GM19328 (cell line): ENCODE results near the gene TNS3.
"Not testable (repeated sequence)": the region's sequence is repeated elsewhere in the genome, so short reads cannot be mapped to it uniquely, and the experiment has no call there.

Source experiments
- ATAC-seq: cut with Tn5 transposase; IDR thresholded peaks from one replicate; pipeline ENCODE4 v1.9.1; 2021; ENCODE audit warnings: mild to moderate bottlenecking, moderate library complexity; ENCODE audit not compliant: unreplicated experiment

TNS3 gene

DNA sequence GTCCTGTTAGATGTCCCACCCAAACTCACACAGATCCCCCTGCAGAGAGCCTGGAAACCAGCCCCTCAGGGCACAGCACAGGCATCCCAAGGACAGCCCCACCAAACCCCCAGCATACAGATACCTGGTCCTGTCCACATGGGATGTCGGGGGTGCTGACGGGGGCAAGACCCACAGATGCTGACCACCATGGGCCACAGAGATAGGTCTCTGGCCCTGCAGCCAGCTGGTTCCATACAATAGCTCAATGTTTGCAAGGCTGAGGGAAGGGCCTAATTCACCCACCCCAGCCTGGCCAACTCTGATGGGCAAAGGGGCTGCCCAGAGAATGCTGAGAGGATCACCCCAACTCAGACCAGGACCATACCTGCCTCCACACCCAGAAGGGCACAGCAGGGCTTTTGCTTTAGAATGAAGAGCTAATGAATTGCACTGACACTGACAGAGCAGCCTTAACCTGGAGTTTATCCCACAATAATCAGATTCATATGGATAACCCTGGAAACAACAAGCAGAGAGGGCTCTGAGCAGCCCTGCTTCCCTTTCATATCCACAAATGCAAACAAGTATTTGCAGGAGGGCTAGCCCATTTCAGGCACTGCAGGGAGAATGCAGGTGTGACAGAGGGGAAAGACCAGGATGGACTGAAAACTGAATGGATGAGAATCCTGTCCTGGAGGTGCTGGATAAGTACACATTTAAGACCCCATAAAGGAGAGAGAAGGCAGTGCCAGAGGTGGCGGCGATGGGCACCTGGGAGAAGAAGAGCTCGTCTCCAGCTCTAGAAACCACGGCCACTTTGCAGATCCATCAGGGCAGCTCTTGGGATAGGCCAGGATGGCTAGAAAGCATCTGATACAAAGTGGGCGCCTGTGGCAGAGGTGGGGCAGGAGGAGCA lies 126.7 kb downstream of the TNS3 start:
- no peak for ATAC-seq

DNA sequence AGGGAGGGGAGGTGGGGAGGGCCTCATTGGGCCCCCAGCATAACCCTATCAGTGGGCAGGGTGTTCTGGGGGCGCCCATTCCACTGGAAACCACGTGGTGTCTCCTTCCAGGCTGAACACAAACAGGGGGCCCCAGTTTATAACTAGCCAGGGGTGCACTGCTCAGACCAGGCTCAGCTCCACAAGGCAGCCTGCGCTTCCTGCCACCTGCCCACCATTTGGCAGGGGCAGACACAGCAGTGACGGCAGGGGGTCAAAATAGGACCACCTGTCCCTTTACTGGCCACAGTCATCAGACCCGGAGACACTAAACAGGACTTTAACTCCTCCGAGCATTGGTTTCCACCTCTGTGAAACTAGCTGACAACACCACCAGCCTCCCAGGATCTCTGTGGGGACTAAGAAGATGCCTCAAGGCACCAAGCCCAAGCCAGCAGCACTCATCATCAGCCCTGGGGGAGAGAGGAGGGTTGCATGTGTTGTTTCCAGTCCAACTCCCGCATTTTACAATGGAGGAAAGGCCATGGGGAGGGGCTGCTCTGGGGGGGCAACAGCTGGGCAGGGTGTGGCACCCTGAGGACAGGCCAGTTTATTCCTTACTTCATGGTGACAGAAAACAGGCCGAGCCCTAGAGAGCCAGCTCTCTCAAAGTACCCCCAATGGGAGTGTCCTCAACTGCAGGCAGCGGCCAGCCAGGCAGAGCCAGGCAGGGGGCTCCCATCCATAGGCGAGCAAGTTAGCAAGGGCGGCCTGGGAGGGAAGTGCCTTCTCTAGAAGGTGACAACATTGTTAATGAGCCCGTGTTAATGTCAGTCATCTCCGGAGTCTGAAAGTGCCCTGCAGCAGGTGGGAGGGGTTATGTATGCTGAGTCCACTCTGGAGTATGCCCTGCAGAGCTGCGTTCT lies 127.6 kb downstream of the TNS3 start:
- no peak for ATAC-seq

DNA sequence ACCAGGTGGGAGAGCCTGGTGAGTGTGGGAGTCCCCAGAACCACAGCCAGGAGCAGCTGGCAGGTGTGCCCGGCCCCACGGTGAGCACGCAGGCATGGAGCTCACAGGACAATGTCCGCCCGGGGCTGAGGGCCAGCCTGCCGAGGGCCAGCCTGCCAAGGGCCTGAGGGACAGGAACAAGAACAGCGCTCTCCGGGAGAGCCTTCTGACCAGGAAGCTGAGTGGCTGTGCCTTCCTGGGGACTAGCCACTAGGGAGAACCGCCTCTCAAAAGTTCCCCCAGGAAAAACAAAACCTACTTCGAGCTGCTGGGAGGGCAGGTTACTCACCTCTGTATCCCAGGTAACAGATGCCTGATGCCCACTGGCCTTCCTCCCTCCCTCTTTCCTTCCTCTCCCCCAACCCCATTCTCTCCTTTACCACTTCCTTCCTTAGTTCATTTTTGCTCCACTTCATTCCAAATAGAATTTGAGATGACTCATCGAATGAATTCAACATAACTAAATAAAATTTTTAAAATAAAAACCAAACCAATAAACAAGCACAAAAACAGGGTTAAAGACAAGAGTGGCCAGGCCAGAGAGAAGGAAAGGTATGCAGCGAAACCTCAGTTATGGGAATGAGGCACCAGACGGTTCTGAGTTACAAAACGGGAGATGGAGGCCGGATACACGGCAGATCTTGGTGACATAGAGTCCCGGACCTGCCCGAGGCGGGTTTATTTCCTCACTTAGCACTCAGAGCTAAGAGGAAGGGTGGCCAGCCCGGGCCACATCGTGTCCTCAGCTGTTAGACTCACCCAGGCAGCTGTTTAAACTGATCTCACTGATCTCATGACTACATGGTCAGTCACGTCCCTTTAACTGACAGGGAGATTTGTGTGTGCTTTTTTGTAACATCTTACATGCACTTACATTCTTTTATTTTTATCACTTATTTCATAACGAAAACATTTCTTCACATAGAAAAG lies 128.5 kb downstream of the TNS3 start:
- ATAC-seq, result no peak

DNA sequence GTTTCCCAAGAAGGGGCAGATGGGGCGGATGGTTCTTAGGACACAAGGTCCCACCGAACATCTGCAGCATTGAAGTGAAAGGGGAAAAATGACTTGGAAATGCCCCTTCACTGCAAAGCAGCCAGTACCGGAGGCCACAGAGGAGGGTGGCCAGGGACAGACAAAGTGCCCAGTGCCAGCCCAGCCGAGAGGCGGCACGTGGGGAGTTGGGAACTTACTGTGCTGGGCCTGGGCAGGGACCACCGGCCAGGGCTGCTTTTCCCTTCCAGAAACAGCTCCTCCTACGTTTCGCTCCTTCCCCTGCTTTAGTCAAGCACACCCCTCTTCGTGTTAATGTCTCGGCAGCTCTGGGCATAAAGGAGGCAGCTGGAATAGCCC lies 129.2 kb downstream of the TNS3 start:
- ATAC-seq, result no peak

DNA sequence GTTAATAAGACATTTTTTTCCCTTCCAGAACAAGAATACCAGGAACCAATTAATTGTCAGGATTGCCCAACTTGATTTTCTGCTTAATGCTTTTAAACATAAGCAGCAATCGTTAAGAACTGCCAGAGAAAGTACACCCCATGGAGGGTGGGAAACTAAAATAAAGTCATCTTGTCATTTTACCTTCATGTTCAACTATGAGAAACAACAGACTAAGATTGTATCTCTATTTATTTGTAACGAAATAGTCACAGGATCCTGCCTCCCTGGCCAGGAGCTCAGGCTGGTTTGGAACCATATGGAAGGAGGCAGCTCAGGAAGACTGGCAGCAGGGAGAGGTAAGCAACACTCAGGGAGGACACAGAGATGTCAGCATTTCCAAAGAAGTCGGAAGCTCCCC lies 129.6 kb downstream of the TNS3 start:
- ATAC-seq, result no peak

DNA sequence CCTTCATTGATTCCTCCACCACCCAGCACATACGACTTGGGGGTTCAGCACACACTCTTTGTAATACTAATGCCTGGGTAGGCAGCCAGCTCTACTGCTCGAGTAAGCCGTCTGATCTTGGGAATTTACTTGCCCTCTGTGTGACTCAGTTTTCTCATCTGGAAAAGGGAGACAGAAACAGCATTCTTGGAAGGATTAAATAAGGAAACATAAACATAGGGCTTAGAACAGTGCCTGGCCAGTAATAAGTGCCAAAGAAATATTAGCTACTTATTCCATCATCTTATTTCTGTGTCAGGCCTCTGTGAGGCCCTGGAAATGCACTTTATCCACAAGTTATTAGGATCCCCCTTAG lies 130.1 kb downstream of the TNS3 start:
- ATAC-seq, result no peak

DNA sequence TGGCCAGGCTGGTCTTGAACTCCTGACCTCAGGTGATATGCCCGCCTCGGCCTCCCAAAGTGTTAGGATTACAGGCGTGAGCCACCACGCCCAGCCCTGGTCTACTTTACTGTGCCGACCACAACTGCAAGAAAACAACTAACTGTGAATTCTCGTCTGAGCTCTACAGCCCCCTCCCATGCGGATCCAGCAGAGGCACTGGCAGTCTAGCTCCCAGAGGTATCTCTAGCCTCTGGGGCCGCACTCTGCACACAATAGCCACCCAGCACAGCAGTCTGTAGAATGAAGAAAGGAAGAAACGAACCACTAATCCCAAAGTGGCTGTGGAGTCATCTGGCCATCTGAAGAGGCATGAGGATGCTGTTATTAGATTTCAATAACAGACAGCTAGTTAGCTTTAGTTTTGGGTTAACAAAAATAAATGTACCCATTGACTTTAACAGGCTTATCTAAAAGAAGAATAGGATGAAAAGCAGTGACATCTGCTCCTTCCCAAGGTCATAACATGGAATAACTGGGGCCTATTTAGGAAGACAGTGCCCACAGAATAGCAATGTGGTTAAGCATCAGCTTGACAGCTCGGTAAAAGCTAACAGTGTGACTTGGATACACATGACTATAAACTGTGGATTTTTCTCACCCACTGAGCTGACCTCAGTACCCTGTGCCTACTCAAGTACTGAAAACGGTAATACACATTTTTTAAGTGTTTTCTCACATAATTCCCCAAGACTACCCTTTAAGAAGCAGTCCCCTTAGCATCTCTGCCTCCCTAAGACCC lies 131.9 kb downstream of the TNS3 start:
- no peak for ATAC-seq

DNA sequence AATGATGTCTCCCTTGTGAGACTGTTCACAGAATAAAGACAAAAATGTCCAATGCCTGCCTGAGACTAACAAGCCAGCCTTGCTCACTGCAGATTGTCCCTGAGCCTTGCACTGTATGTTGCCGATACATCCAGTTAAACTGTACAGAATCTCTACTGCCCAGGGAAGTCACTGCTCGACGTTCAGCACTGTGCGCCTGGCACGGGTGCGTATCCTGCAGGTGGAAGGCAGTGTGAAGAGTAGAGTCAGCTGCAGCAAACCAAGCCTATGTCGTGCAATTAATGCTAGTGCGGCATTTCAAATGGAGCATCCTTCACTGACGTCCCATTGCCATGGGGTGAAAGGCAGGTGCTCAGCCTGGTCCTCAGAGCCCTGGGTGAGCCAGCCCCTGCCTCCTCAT lies 132.9 kb downstream of the TNS3 start:
- ATAC-seq, result no peak

DNA sequence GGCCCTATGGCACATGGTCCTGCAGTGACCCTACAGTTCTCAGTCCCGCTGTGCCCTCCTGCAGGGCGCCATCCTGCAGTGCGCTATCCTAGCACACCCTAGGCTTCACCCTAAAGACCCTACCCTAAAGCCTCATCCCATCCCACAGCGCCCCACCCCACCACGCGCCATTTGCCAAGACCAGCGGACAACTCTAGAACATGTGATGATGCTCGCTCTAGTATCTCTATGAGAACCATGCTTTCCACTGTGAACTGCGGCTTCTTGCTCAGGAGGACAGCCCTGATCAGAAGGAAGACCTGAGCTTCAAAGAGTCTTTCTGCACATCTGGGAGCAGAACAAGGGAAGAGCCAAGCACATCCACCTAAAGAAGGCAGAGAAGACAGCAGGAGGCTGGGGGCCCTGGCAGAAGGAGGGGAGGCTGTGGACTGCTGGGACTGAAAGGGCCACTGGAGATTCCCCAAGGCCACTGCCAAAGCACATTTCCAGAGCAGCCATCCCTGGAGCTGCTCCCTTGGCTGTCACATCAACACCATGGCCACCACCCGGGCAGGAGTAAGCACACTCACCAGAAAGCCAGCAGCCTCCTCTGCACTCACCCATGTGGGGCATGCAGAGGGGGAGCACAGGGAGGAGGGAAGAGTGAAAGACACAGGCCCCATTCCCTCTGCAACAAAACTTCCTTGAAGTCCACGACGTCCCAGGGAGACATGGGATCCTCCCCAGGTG lies 134.1 kb downstream of the TNS3 start:
- no peak for ATAC-seq

DNA sequence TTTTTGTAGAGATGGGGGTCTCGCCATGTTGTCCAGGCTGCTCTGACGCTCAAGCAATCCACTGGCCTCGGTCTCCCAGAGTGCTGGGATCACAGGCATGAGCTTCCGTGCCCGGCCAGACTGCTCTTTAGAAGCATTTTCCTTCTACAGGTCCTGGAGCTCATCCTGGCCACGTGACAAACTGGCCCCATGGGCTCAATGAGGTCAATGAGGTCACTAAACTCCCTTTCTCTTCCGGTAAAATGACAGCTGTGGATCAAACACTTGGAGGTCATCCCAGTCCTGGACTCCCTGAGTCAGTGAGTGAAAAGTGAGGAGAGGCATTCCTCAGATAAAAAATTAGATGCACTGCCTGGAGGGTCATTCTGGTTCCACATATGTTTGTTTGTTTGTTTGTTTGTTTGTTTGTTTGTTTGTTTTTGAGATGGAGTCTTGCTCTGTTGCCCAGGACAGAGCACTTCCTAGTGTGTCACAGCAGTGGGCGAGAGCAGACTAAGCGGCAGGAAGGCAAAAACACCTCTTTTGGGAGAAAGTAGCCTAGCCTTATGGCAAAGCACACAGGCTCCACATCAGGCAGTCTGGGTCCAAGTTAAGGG lies 134.9 kb downstream of the TNS3 start:
- no peak for ATAC-seq

DNA sequence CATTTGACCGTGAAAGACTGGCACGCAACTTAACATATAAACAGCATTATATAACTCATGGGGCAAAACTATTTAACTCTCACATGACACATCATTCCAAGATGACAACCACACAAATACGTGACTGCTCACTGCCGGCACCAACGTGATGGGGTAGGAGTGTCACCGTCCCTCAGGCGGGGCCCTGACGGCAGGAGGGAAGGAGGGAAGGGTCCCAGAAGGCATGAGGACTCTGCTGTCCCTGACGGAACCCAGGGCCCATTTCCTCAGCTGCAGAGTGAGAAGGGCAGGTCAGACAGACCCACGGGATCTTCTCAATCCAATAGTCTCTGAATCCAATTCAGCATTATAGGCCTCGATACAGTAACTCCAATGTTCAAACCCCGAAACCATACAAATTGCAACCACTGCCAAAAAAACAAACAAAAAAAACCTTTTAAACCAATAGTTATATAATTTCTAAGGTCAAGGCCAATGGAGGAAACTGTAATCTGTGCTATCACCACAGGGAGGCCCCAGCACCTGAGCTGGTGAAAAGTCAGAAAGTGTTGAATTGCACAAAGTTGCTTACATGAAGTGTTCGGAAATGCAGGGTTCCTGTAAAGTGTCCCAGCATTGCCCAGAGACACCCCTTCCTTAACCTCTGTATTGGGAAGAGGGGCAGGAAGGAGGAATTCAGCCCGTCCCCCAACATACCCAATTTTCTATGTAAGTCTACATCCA lies 137.4 kb downstream of the TNS3 start:
- no peak for ATAC-seq

DNA sequence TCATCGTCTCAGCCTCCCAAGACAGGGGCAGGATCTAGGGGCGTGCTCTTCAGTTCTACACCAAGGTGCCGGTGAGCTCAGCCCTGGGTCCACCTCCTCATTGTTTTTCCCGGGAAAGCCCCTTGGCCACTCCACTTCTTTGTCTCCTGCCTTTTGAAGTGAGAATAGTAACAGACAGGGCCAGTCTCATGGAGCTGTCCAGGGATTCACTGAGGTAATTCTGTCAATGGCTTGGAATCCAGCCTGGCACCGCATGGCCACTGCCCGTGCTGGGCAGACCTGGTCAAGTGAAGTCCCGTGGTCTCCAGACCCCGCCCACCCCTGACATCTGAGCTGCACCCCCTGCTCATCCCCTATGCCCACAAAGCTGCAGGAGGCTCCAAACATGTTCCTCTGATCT lies 138.9 kb downstream of the TNS3 start:
- ATAC-seq, result no peak

DNA sequence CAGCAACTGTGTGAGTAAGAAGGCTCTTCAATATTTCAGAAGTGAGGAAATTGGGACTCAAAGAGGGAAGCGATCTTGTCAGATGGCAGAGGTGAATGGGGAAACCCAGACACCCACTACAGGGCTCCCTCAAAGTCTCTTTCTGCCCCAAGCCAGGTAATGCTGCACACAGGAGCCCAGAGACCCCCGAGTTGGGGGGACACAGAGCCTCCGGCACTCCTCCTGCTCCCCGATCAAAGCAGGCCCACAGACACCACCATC lies 139.4 kb downstream of the TNS3 start:
- no peak for ATAC-seq

DNA sequence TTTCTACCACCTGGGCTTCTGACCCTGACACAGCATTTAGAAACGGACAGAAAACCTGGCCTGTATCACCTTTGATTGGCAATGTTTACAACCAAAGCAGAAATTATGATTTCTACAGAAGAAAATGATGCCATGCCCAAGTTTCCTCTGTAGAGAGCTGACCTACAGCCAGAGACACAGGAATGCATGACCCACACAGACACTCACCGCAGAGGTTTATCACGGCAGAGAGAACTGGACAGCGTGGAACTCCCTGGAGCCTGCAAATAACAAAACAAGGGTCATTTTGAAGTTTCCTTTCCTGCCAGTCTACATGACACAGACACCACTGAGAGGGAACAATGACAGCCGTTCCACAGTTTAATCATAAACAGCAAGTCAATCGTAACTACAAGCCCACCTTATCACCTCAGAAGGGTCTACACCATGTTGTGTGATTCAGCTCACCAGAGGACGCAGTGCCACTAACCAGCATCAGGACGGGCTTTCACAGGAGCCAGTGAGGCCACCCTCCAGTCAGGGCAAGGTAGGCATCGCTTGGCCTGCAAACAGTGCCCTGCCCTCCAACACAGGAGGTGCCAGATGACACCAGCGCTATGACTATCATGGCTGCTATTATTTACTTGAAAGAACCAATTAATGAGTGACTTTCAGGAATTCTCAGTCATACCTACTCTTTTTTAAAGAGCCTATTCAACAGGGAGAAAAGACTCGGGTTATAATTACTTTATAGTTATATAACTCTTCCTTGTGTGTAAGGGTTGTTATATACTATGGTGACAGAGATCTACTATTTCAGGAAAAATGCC lies 139.9 kb downstream of the TNS3 start:
- no peak for ATAC-seq

DNA sequence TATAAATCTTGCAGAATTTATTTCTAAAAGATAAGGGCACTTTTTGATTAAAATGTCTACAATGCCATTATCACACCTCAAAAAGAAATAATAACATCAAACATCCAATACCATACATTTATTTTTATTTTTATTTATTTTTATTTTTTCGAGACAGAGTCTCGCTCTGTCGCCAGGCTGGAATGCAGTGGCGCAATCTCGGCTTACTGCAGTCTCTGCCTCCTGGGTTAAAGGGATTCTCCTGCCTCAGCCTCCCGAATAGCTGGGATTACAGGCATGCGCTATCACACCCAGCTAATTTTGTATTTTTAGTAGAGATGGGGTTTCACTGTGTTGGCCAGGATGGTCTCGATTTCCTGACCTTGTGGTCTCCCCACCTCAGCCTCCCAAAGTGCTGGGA lies 140.9 kb downstream of the TNS3 start:
- ATAC-seq, result not testable (repeated sequence)

DNA sequence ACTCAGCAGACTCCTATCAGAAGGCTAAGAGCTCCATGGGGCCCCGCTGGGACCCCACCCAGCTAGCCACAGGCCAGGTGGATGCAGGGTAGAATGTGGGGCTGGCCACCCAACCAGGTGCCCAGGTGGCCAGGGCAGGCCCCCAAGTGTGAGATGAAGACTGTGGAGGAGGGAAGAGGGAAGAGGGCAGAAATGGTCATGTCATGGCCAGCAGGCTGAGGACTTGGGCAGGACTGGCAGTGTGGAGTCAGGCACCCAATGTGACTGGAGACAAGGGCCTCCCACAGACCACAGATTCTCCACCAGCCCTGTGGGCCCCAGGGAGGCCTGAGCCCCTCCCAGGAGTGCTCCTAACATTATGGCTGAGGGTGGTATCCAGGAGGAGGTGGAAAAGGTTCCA lies 141.6 kb downstream of the TNS3 start:
- ATAC-seq, result no peak

DNA sequence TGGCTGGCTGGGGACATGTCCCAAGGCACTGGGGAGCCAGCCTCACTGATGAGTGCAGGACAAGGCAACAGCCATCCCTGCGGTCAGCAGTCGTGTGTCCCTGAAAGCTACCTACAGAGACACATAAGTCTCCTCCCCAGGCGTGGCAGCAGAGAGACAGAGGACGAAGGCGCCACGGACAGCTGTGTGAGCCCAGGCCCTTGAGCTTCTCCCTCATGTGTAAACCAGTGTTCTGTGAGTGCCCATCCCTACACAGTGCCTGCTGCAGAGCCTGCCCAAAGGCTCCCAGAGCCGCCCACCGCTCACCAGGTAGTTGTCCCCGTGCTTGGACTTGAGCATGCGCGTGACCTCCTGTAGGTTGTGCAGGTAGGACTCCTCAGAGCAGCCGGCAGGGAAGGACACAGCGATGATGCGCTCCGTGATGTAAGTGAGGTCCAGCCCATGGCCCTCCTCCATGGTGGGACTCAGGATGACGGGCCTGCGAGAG lies 142.7 kb downstream of the TNS3 start:
- ATAC-seq, result no peak
